Vagina (tissue), 2 donors: ENCODE results near the gene FGGY. TPM values are rescaled to one million over a fixed set of nuclear protein-coding genes. Genes with fewer than 3 reads are reported as not detected.
"Not testable (repeated sequence)": the region's sequence is repeated elsewhere in the genome, so short reads cannot be mapped to it uniquely, and the experiment has no call there.

Source experiments
- DNase-seq, 2 donors: peaks; one replicate each; pipeline ENCODE4 v3.0.0-alpha.2; 2017; ENCODE audit errors: extremely low spot score in 2 of 2
- H3K27ac ChIP-seq: fragments of 200-600 bp; sonication (generic); one replicate; pipeline ENCODE4 v1.5.1; 2019
- H3K27me3 ChIP-seq: fragments of 200-600 bp; sonication (generic); one replicate; pipeline ENCODE4 v1.5.1; 2019
- H3K36me3 ChIP-seq, 2 donors: fragments of 200-600 bp; sonication (generic); one replicate each; pipeline ENCODE4 v1.5.1; 2017 to 2019
- H3K4me1 ChIP-seq: fragments of 200-600 bp; sonication (generic); one replicate; pipeline ENCODE4 v1.5.1; 2019
- H3K4me3 ChIP-seq, 2 donors: fragments of 200-600 bp; sonication (generic); 1 replicate in 1 of 2; 2 replicates in 1 of 2; pipeline ENCODE4 v1.5.1; 2016 to 2019
- H3K9me3 ChIP-seq: fragments of 200-600 bp; sonication (generic); one replicate; pipeline ENCODE4 v1.5.1; 2019
- POLR2A ChIP-seq, 2 donors: fragments of 450-650 bp; IDR thresholded peaks; one replicate each; pipeline ENCODE4 v1.6.1; 2017; ENCODE audit warnings: antibody characterized with exemption in 2 of 2, mild to moderate bottlenecking in 2 of 2, moderate library complexity in 2 of 2
- POLR2AphosphoS5 ChIP-seq, 2 donors: sonication (generic); formaldehyde crosslinking; IDR thresholded peaks; one replicate each; pipeline ENCODE4 v1.9.0; 2017; ENCODE audit warnings: antibody characterized with exemption in 2 of 2, mild to moderate bottlenecking in 2 of 2, low read depth in 1 of 2; ENCODE audit not compliant: insufficient read depth in 1 of 2
- intact Hi-C: fragments of 100-400 bp; cut with DNase I; formaldehyde crosslinking; loops from one replicate; pipeline ENCODE4 v1.15.1; 2023
- total RNA-seq: library from RNA; depleted of rRNA; stranded (reverse); fragments of >200 nt; gene quantifications from one replicate; pipeline ENCODE4 v1.2.3, GENCODE V29; 2016
- TF ChIP-seq, protein P1 (sequence below), 3 experiments: fragments of 450-650 bp in 2 of 3; fragments of 200-600 bp in 1 of 3; sonication (generic) in 1 of 3; IDR thresholded peaks; one replicate each; pipeline ENCODE4 v1.5.1; 2017 to 2019; ENCODE audit warnings: antibody characterized with exemption in 3 of 3, mild to moderate bottlenecking in 2 of 3, moderate library complexity in 2 of 3

Gene FGGY
- total RNA-seq, 1 donor from 2014 or later: 11.8 TPM

DNA sequence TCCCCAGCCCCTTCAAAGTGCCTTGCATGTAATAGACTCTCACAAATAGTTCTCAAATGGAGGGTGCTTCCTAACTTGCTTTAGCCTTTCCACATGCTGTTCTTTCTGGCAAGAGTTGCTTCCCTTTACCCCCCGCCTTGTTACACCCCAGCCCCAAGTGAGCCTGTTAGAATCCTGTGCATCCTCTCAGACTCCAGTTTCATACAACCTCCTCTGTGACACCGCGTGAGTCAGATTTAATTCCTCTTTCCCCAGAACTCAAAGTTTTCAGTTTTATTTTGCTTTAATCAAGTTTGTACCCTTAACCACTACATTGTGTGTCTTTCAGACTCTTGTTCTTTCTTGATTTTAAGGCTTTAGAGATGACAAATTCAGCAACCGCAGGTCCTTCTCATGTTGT is 283.4 kb downstream of the FGGY start:
- intact Hi-C loops: no loop called here
- no peak overlapping the region for H3K4me3 ChIP-seq
- H3K9me3 ChIP-seq: no peaks in the 10 kb centered on the region
- no peaks in the 10 kb centered on the region for H3K27me3 ChIP-seq
- TF ChIP-seq POLR2AphosphoS5 (IDR thresholded peaks at IDR 0.05; ENCODE audit: insufficient read depth in 1 of 2, low read depth in 1 of 2) (no peak), POLR2A (IDR thresholded peaks at IDR 0.05) (no peak)
- TF ChIP-seq, protein P1, sequence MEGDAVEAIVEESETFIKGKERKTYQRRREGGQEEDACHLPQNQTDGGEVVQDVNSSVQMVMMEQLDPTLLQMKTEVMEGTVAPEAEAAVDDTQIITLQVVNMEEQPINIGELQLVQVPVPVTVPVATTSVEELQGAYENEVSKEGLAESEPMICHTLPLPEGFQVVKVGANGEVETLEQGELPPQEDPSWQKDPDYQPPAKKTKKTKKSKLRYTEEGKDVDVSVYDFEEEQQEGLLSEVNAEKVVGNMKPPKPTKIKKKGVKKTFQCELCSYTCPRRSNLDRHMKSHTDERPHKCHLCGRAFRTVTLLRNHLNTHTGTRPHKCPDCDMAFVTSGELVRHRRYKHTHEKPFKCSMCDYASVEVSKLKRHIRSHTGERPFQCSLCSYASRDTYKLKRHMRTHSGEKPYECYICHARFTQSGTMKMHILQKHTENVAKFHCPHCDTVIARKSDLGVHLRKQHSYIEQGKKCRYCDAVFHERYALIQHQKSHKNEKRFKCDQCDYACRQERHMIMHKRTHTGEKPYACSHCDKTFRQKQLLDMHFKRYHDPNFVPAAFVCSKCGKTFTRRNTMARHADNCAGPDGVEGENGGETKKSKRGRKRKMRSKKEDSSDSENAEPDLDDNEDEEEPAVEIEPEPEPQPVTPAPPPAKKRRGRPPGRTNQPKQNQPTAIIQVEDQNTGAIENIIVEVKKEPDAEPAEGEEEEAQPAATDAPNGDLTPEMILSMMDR (IDR thresholded peaks at IDR 0.05): no peak
- DNase-seq: no peak
- H3K27ac ChIP-seq: no peak overlapping the region
- H3K4me1 ChIP-seq: no peaks in the 10 kb centered on the region
- no peaks in the 10 kb centered on the region for H3K36me3 ChIP-seq

DNA sequence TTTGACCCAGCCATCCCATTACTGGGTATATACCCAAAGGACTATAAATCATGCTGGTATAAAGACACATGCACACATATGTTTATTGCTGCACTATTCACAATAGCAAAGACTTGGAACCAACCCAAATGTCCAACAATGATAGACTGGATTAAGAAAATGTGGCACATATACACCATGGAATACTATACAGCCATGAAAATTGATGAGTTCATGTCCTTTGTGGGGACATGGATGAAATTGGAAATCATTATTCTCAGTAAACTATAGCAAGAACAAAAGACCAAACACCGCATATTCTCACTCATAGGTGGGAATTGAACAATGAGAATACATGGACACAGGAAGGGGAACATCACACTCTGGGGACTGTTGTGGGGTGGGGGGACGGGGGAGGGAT is 295.5 kb downstream of the FGGY start:
- H3K36me3 ChIP-seq, H3K27me3 ChIP-seq, H3K27ac ChIP-seq, H3K9me3 ChIP-seq, H3K4me3 ChIP-seq, DNase-seq, intact Hi-C loops: not testable (repeated sequence)
- peaks cover 32% of the 10 kb centered on the region for H3K4me1 ChIP-seq

DNA sequence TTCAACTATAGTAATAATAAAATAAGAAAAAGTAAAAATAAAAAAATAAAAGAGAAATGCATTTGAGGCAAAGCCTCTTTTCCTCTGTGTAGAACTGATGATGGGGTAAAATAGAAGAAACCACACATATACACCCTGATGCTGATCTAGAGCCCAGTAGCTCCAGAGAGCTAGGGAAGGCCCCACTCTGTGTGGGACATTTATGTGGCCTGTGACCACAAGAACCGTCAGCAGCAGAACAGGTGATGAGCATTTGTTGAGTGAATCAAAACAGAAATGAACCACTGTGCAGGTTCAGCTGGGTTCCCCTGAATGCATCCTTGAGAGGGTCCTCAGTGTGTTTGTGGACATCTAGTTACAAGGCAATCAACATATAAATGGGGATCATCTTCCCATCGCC is 296.0 kb downstream of the FGGY start:
- Histone ChIP-seq H3K36me3 (no peaks in the 10 kb centered on the region), H3K4me3 (no peak overlapping the region), H3K27ac (no peak overlapping the region), H3K4me1 (peaks cover 37% of the 10 kb centered on the region), H3K27me3 (no peaks in the 10 kb centered on the region), H3K9me3 (no peaks in the 10 kb centered on the region)
- no peak for DNase-seq
- TF ChIP-seq POLR2AphosphoS5 (IDR thresholded peaks at IDR 0.05; ENCODE audit: insufficient read depth in 1 of 2, low read depth in 1 of 2): no peak
- TF ChIP-seq, protein P1 (IDR thresholded peaks at IDR 0.05): no peak
- no peak for TF ChIP-seq POLR2A (IDR thresholded peaks at IDR 0.05)
- intact Hi-C loops: no loop called here

DNA sequence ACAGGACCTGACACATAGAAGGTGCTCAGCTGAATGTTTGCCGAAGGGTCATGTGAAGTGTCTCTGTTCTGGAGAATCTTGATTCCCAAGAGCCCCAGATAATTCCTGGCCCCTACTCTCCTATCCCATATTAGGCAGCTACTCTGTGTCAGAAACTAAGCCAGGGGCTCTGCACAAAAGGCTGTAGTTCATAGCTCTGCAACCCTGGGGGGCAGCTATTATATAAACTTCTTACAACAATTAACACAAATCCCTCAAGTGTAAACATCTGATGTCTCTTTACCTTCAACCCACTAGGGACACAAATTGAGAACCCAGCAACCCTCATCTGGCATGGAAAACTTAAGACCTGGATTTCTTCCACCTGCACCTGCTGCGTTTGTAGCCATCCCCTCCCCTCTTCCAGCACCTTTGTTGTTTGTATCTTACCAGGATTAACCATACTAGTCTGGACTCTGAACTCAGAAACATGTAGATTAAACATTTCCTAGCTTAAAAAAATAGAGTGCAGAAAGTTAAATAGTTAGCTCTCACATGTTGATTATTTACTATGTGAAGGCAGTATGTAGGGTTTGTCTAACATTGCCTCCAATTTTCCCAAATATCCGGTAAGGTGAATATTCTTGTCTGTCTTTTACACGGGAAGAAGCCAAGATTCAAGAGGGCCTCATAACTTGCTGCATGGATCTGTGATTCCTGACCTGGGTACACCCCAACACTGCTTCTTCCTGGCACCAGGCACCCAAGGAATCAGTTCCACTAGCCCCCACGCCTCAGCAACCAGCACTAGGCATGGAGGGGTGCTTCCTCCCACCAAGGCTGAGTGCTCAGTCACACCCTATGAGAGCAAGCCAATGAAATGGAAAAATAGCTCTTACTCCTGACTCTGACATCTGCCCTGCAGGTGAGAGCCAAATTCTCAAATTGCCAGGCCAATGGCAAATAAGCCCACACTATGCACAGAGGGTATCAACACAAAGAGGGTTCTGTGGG is 297.2 kb downstream of the FGGY start:
- intact Hi-C loops: no loop called here
- no peak for TF ChIP-seq POLR2A (IDR thresholded peaks at IDR 0.05)
- TF ChIP-seq POLR2AphosphoS5 (IDR thresholded peaks at IDR 0.05; ENCODE audit: insufficient read depth in 1 of 2, low read depth in 1 of 2): no peak
- TF ChIP-seq, protein P1 (IDR thresholded peaks at IDR 0.05): no peak
- no peak for DNase-seq
- Histone ChIP-seq H3K4me1 (peaks cover 38% of the 10 kb centered on the region), H3K27me3 (no peaks in the 10 kb centered on the region), H3K4me3 (no peak overlapping the region), H3K36me3 (no peaks in the 10 kb centered on the region), H3K27ac (peak overlapping the region; percentile 76), H3K9me3 (no peaks in the 10 kb centered on the region)

DNA sequence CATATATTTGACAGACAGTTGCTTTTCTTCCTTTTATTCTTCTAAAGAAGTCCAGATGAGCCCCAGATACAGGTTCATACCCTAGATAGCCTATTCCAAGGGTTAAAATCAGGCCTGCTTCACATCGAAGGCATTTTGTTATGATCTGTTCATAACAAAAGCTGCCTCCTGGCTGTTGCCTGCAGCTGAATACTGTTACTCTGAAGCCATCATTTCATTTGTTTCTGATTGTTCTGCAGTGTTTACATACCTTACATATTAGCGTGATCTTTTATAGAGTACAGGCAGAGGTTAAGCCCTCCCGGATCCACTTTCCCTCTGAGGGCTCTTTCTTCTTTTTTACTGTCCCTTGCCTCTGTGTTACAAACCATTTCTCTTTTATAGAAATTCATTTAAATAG is 298.9 kb downstream of the FGGY start:
- peaks cover 38% of the 10 kb centered on the region for H3K4me1 ChIP-seq
- intact Hi-C loops: no loop called here
- H3K27ac ChIP-seq: peak overlapping the region; percentile 76

More for the DNA sequence above, 298.9 kb downstream of the FGGY start:
- Histone ChIP-seq H3K27me3 (no peaks in the 10 kb centered on the region), H3K36me3 (no peaks in the 10 kb centered on the region), H3K9me3 (no peaks in the 10 kb centered on the region), H3K4me3 (no peak overlapping the region)
- no peak for DNase-seq
- TF ChIP-seq, protein P1 (IDR thresholded peaks at IDR 0.05): no peak
- no peak for TF ChIP-seq POLR2AphosphoS5 (IDR thresholded peaks at IDR 0.05; ENCODE audit: insufficient read depth in 1 of 2, low read depth in 1 of 2)
- TF ChIP-seq POLR2A (IDR thresholded peaks at IDR 0.05): no peak
